ENCODE measurements around the gene PDE4B.
"Not testable (repeated sequence)": the region's sequence is repeated elsewhere in the genome, so short reads cannot be mapped to it uniquely, and the experiment has no call there.

PDE4B gene

DNA sequence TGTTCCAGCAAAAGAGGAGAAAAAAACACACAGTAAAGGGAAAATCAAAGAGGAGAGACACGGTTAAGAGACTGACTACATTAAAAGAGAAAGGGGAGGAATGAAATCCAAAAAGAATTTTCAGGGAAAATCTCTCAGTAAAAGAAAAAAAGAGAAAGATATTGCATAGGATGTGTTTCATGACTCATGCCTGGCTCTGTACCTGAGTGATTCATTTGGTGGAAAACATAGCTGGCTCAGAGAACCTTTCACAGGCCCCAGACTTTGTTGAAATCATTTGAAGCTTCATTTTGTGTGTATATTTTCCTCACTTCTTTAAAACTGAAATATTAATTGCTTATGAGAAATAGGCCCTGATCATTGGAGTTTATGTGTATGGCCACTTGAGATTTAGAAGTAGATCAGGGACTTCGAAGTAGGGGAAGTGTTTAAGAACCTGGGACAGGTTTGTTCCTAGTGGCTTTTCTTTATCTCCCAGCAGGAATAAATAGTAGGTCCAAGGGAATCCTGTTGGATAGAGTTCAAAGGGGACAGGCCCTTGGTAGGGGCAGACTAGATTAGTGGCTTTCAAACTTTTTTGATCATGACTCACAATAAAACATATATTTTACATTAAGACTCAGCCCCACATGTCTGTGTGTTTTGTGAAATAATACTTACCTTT lies 502.1 kb downstream of the PDE4B start:
- peak; percentile 22 for DNase-seq

DNA sequence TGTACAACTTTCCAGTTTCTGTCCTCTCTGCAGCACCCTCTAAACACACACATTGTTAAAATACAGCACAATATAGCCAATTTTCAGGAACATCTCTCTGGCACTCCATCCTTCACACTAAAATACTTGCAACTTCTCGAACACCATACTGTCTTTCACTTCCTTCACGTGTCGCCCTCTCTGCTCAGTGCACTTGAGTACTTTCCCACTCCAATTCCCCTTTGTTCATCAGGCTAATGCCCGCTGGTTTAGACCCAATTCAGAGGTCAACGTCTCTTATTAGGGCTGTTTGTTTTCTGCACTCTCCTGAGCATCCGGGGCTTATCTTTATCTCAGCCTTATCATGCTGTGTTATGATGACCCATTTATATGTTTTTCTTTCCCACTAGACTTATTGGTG lies 503.1 kb downstream of the PDE4B start:
- no peak for DNase-seq

DNA sequence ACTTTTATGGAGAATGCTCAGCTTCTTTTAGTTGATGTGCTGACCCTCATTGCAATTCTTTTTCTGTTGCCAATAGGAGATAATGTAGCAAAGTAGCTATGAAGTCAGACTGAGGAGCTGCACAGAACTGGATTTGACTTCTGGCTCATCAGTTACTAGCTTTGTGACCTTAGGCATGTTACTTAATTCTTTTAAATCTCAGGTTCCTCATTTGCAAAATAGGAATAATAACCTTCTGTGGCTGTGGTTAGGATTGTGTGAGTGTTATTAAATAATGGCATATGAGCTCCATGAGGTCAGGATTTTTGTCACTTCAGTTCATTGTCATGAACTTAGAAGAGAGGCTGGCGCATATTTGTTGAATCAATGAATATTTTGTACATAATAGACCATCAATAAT lies 503.7 kb downstream of the PDE4B start:
- no peak for DNase-seq

DNA sequence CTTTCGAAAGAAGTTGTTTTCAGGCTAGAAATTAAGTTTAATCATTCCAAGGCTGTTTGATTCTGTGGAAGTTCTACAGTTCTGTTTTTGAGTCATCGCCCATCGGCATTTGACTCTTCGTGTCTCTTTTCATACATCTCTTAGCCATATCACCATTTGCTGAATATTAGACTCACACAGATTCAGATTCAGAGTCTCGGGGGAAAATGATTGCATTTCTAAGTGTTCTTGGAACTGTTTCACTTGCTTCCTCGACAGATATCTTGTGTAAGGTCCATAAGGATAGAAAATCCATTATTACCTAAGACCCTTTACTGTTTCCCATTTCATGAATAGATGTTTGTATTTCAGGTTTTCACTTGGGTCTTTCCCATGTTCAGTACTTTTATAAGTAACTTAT lies 504.3 kb downstream of the PDE4B start:
- no peak for DNase-seq

DNA sequence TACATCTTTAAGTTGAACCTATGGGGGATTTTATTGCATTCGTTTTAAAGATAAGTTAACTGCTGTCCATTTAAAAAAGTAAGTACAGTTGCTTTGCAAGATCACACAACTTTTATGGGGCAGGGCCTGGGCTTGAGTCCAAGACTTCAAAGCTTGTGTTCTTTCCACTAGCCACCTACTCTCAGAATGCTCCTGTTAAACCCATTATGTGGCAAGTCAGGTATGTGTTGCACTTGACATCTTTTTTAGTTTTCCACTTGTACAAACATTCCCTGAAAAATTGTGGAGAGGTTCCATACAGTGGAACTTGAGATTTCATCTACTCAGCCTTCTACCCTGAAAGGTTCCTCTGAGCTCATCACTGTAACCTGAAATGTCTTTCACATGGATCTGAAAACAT lies 505.8 kb downstream of the PDE4B start:
- no peak for DNase-seq

DNA sequence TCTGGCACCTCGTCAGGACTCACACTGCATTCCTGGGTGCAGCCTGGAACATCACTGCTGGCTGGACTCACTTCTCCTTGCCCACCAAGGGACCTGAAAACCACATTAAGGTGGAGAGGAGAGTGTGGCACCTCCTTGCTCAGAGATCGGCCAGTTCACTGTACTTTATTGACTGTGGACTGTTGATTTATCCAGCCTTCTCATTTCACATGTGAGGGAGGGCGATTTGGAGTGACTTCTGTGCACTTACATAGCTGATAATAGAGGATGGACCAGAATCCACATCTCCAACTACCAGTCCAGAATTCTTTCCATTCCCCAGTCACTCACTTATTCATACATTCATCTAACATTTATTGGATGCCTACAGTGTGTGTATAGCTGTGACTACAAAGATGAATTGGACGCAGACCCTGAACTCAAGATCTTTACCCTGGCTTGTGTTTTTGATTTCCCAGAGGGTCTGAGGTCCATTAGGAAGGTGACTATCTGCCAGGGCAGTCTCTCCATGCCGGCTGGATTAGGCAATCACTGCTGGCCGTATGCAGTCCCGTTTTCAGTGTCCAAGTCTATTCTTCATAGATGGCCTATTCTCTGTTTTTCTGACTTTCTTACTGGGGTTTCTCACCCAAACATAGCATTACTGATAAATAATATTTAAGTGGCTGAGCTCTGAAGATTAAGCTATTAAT lies 507.7 kb downstream of the PDE4B start:
- DNase-seq: no peak

DNA sequence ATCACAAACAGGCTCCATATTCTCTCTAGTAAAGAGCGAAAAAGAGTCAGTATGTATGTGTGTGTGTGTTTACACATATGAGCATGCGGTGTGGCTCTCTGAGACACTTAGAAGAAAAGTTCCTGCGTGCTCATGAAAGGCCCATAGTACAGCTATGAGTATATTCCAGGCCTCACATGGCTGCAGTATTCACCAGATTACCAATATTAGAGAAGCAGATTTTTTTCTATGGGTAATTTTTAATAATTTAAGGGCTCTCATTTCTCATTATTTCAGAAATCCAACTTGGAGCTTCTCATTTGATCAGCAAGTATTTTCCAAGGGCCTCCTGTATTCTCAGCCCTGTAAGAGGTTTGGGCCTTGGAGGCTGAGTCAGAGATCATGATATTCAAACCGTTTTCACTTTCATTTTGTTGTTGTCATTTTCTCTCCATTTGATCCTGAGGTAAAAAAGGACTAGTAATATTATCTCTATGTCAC lies 508.3 kb downstream of the PDE4B start:
- DNase-seq: peak; percentile 58

DNA sequence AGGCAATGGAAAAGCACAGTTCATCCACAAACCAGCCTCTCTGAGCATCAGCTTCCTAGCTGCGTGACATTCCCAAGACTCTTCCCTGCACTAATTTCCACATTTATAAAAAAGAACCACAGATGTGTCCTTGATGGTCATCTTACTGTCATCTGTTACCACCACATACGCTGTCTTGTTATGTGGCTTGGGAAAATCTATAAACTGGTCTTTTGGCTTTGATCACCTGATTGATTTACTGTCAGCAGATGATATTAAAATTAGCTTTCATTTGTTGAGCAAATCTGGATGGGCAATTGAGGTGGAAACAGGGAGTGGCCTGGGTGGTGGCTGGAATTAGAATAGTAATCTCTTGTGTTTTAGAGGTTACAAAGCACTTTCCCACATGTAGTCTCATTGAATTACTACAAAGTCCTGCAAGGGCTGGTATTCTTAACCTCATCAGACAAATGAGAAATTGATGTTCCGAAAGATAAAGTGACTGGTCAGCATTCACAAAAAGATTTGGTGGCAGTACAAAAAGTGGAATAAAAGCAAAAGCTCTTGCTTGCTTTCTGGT lies 509.6 kb downstream of the PDE4B start:
- DNase-seq: no peak

DNA sequence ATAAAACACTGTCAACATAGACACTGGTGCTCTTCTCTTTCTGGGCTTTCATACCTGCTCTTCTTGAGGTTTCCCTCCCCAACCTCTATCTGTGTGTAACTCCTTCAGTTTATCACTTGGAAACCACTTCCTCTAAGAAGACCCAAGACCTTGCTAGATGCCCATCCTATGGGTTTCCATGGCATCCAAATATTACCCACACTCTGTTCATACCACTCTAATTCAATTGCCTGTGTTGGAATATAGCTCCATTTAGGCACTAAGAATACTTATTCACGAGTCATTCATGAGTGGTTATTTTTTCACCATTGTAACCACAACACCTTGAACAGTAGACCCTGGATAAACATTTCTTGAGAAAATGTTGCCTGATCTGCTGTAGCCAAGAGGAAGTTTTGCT lies 510.1 kb downstream of the PDE4B start:
- no peak for DNase-seq

DNA sequence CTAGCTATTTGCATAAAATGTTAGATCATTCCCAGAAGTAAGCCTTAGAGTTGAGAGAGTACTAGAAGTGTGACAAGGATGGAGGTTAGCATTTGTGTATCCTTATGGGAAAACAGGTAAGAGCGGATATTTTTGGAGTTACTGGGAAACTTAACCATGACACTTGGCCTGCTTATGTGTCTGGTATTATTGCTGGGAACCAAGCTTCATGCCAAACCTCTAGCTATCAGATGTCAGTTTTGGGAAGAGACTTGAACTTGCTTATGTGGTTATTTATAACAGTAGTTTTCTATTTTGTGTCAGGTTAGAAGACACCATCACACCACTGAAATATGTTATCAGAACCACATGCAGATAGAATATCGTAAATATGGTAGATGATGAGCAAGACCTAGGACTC lies 511.0 kb downstream of the PDE4B start:
- DNase-seq: no peak

DNA sequence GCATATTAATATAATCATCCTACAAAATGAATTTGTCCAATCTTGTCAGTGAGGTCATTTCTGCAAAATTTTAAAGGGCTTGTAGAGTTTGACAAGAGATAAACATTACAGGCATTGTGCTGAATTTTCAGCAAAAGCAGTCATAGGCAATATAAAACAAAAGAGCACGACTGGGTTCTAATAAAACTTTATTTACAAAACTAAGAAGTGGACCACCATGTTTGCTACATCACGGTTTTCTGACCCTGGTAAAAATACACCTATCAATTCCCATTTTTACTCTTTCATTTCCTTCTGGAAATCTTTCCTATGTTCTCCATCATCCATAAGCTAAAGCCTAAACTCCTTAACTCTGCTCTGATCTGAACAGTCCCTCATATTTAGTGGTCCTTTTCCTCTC lies 511.4 kb downstream of the PDE4B start:
- DNase-seq: no peak

DNA sequence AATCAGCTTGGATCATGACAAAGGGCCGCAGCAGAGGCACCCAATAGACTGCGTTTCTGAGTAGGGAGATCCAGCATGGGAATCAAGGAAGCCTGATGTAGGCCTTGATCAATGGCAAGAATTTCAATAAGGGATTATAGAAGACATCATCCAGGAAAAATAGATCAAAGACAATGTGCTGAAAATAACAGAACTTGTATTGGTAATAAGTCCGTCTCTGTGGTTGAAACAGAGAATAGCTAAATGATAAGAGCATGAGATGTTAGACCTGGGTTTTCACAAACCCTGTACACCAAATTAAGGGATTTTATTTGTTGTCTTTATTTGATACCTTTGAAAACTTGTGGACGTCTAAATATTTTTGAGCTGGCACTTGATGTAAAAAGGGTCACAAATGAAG lies 513.2 kb downstream of the PDE4B start:
- DNase-seq: no peak

DNA sequence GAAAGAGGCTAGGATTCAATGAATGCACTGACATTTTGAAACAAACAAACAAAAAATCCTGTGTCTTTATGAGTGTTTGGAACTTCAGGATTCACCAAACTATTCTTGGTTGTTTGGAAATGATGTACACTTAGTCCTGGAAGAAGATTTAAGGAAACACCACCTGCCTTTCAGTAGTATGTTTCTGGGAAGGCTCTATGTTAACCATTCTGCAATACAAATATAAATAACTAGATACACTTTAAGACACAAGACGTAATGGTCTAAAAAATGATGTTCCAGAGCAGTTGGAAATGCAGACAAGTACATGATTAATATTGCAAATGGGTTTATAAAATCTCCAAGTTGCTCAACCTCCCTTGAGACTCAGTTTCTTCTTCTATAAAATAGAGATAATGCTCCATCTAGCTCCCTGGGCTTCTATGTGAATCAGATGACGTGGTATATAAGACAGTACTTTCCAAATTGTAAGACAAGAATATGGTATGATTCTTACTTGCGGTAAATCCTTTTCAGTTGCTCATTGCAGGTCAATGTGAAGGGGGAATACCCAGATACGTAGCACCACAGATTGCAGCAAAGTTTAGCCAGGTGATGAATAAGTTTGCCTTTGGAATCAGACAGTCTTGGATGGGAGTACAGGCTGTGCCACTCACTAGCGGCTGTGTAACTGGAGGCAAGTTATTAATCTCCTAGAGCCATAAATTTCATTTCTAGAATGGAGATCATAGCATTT lies 516.5 kb downstream of the PDE4B start:
- no peak for DNase-seq

DNA sequence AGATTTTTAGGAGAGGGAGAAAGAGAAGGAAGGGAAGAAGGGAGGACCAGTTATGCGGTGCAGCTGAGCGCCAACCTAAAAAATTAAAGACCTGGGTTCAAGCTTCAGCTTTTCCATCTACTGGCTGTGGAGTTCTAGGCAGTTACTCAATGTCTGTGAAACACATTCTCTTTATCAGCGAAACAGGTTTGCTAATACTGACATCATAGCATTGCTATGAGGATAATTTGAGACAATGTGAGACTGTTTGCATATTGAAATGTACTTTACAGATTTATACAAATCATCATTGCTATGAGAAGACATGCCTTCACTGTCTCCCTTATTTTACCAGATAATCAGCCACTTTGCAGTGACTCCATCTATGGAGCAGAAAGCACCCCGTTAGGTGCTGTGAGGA lies 518.4 kb downstream of the PDE4B start:
- no peak for DNase-seq

DNA sequence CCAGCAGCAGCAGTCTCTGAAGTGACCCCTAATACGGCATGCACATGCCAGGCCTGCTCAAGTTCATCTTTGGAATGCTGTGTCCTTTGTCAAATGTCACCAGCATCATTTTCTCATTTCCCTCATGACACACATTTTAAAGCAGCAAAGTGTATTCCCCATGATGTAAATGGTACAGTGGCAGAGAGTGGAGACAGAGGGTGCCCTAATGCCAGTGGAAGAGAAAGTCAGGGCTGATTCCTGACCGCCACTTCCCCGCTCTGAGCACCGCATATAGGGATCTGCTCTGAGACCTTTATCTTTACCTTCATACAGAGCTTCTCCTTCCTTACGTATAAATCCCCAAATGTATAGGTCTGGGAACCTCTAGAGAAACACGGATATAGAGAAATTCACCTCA lies 518.9 kb downstream of the PDE4B start:
- DNase-seq: no peak

DNA sequence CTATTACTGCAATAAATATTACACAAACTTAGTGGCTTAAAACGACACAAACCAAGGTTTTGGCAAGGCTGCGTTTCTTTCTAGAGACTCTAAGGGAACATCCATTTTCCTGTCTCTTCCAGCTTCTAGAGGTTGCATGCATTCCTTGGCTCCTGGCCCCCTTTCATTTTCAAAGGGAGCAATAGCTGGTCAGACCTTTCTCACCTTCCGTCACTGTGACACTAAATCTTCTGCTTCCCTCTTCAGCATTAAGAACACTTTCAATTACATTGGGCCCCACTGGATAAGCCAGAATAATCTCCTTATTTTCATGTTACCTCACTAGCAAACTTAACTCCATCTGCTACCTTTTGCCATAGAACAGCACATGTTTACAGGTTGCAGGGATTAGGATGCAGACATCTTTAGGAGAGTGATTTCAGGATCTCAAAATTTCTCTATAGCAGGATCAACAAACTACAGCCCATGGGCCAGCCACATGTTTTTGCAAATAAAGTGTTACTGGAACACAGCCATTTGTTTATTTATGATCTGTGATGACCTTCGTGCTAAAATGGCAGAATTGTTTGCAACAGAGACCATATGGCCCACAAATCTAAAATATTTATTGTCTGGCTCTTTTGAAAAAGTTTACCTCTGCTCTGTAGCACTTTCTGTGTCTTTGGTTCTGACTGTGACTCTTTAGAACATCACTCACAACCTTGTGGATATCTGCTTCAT lies 519.7 kb downstream of the PDE4B start:
- no peak for DNase-seq

DNA sequence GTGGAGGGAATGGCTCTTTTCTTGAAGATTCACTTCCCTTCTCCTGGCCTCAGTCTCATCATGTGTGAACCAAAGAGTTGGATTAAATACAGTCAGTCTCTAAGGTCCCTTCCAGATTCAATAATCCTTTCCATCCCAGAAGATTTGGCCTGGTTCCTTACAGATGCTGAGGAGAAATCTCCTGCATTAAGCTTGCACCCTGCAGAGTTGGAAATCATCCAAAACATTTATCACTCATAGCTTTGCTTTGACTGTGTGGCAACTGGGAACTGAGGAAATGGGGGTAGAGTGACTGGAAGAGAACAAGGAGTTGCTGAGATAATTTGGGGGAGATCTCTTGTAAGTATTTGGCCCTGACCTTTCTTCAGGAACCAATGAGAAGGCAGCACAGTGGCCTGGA lies 520.7 kb downstream of the PDE4B start:
- DNase-seq: no peak

DNA sequence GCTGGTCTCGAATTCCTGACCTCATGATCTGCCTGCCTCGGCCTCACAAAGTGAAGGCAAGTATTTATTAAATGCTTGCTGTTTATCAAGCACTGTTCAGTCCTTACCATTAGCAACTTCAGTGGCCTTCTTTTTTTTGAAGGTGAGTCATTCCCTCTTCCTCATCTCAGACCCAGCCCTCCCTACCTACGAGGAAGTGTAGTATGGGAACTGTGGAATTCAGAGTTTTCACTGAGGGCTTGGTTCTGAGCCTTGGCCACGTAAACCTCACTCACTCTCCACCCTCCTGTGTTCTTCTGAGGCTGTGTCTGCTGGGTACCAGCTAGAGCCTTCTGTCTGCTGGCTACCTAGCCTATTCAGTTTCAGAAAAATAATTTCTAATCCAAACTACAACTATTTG lies 523.0 kb downstream of the PDE4B start:
- no peak for DNase-seq

DNA sequence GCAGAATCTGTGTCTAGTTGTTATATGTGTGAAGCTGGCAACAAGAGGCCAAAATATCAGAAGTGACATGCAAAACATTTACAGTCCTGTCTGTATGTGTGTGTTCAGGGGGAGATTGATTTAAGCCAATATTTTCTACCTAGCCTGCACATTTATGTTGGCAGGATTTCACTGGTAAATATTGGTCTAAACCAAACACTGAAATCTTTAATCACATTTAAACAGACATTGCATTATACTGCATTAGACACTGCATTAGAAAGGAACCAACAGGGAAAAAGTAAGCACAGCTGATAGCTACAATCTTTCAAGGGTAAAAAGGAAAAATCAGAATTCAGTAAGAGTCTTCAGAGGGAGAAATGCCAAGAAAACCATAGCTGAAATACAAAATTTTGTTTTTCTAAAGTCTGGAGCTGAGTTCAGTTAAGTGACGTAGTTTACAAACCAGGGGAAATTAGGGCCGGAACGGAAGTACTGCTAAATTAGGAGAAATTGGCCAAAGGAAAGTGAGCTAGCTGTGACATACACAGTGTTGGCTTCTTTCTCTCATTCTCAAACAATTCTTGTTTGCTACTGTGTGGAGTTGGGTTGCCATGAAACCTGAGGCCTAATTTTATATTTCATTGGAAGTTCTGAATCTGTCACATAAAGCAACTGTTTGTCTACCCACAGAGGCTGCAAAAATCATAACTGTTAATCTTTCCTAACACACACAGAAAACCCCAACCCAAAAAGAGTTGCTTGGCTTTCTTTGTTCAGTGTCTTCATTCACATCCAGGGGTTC lies 524.0 kb downstream of the PDE4B start:
- no peak for DNase-seq

DNA sequence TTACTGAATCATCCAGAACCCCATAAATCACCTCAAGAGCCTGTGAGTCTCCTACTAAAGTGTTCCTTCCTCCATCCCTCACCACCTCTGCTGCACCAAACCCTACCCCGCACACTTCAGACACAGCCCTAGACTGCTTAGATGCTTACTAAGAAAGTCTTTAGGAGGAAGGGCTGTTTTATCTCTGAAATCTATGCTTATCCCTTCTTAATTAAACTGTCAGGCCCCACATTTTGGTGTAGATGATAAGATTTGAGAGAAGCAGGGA lies 524.5 kb downstream of the PDE4B start:
- no peak for DNase-seq

DNA sequence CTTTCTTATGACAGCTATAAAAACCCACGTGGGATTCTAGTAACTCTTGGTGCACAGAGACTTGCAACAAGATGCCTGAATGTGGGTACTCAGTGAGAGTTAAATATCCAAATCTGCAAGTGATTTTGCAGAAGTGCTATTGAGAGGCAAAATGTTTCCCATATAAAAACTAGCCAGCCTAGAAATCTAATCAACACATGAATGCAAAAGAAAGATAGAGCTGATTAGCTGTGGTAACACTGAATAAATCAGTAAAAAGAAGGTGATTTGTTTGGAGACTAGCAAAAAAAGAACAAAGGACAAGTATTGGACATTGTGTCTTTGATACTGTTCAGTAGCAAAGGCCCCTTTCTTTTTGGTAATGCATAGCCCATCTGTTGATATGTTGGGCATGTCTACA lies 527.5 kb downstream of the PDE4B start:
- DNase-seq: no peak

DNA sequence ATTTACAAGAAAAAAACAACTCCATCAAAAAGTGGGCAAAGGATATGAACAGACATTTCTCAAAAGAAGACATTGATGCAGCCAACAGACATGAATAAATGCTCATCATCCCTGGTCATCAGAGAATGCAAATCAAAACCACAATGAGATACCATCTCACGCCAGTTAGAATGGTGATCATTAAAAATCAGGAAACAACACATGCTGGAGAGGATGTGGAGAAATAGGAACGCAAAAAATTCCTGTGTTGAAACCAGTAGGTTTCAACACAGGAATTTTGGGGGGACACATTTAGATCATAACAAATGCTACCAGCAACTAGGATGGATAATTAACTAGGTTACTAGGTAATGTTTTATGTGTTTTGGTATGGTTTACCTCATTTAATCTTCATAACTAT lies 529.8 kb downstream of the PDE4B start:
- not testable (repeated sequence) for DNase-seq
